ENCODE measurements around the gene CSTF2T. TPM values are rescaled to one million over a fixed set of nuclear protein-coding genes. Genes with fewer than 3 reads are reported as not detected.

Gene CSTF2T
- total and polyA plus RNA-seq, 4 donors: 6.2 to 25.3 (median 16.4) TPM

- Histone ChIP-seq H3K27ac (ENCODE audit: low read depth in 1 of 2, low read length in 1 of 2) (no peak overlapping the region), H3K27me3 (ENCODE audit: control insufficient read depth in 3 of 3, insufficient read depth in 3 of 3, low read length in 2 of 3) (no peaks in the 10 kb centered on the region), H3K4me1 (ENCODE audit: control insufficient read depth in 5 of 5, insufficient read depth in 5 of 5, low read length in 5 of 5) (peaks cover 0 to 6% (median 2%) of the 10 kb centered on the region in 5 donors), H3K9ac (ENCODE audit: insufficient read depth in 1 of 2, low read length in 2 of 2) (no peak overlapping the region), H3K4me3 (no peak overlapping the region), H3K9me3 (ENCODE audit: control insufficient read depth in 4 of 4, insufficient read depth in 3 of 4, low read length in 3 of 4) (no peaks in the 10 kb centered on the region), H3K36me3 (ENCODE audit: control insufficient read depth in 4 of 4, insufficient read depth in 4 of 4, low read length in 4 of 4) (no peaks in the 10 kb centered on the region)
- no peak for TF ChIP-seq CTCF (IDR thresholded peaks at IDR 0.05; ENCODE audit: control extremely low read depth, extremely low read depth)
- WGBS, 2 donors: 64 to 71% methylated on average over 2 of the region's 2 CpGs
- ATAC-seq (ENCODE audit: insufficient read depth, low FRiP score): no peak
- DNase-seq: peak in 1 of 3 donors; percentile 39
These were observed 41.4 kb downstream of the CSTF2T start for GRCh38 chr10:51658000-51658399.

GRCh38 chr10:51656503-51656902 is 42.9 kb downstream of the CSTF2T start:
- 73 to 81% methylated on average over 3 of the region's 3 CpGs for WGBS, 2 donors
- Histone ChIP-seq H3K9me3 (ENCODE audit: control insufficient read depth in 4 of 4, insufficient read depth in 3 of 4, low read length in 3 of 4) (no peaks in the 10 kb centered on the region), H3K4me3 (no peak overlapping the region), H3K27me3 (ENCODE audit: control insufficient read depth in 3 of 3, insufficient read depth in 3 of 3, low read length in 2 of 3) (no peaks in the 10 kb centered on the region), H3K9ac (ENCODE audit: insufficient read depth in 1 of 2, low read length in 2 of 2) (no peak overlapping the region), H3K36me3 (ENCODE audit: control insufficient read depth in 4 of 4, insufficient read depth in 4 of 4, low read length in 4 of 4) (no peaks in the 10 kb centered on the region), H3K4me1 (ENCODE audit: control insufficient read depth in 5 of 5, insufficient read depth in 5 of 5, low read length in 5 of 5) (peaks cover 0 to 6% (median 2%) of the 10 kb centered on the region in 5 donors), H3K27ac (ENCODE audit: low read depth in 1 of 2, low read length in 1 of 2) (no peak overlapping the region)
- ATAC-seq (ENCODE audit: insufficient read depth, low FRiP score) (no peak), DNase-seq (no peak)
- TF ChIP-seq CTCF (IDR thresholded peaks at IDR 0.05; ENCODE audit: control extremely low read depth, extremely low read depth): no peak

- H3K27me3 ChIP-seq (ENCODE audit: control insufficient read depth in 3 of 3, insufficient read depth in 3 of 3, low read length in 2 of 3): no peaks in the 10 kb centered on the region
- TF ChIP-seq CTCF (IDR thresholded peaks at IDR 0.05; ENCODE audit: control extremely low read depth, extremely low read depth): no peak
- DNase-seq (no peak), ATAC-seq (ENCODE audit: insufficient read depth, low FRiP score) (no peak)
- H3K9ac ChIP-seq (ENCODE audit: insufficient read depth in 1 of 2, low read length in 2 of 2): no peak overlapping the region
- H3K36me3 ChIP-seq (ENCODE audit: control insufficient read depth in 4 of 4, insufficient read depth in 4 of 4, low read length in 4 of 4): no peaks in the 10 kb centered on the region
- peaks cover 0 to 6% (median 2%) of the 10 kb centered on the region in 5 donors for H3K4me1 ChIP-seq (ENCODE audit: control insufficient read depth in 5 of 5, insufficient read depth in 5 of 5, low read length in 5 of 5)
- no peak overlapping the region for H3K4me3 ChIP-seq
- 70% methylated on average over 1 of the region's 1 CpG for WGBS, 2 donors
- H3K27ac ChIP-seq (ENCODE audit: low read depth in 1 of 2, low read length in 1 of 2): no peak overlapping the region
- no peaks in the 10 kb centered on the region for H3K9me3 ChIP-seq (ENCODE audit: control insufficient read depth in 4 of 4, insufficient read depth in 3 of 4, low read length in 3 of 4)
These were observed 44.5 kb downstream of the CSTF2T start for GRCh38 chr10:51654918-51655317.

- DNase-seq (peak in 2 of 3 donors; percentile 73 to 75), ATAC-seq (ENCODE audit: insufficient read depth, low FRiP score) (no peak)
- TF ChIP-seq CTCF (IDR thresholded peaks at IDR 0.05; ENCODE audit: control extremely low read depth, extremely low read depth): no peak
- Histone ChIP-seq H3K27ac (ENCODE audit: low read depth in 1 of 2, low read length in 1 of 2) (no peak overlapping the region), H3K9me3 (ENCODE audit: control insufficient read depth in 4 of 4, insufficient read depth in 3 of 4, low read length in 3 of 4) (no peaks in the 10 kb centered on the region), H3K9ac (ENCODE audit: insufficient read depth in 1 of 2, low read length in 2 of 2) (no peak overlapping the region), H3K4me1 (ENCODE audit: control insufficient read depth in 5 of 5, insufficient read depth in 5 of 5, low read length in 5 of 5) (peaks cover 0 to 6% (median 2%) of the 10 kb centered on the region in 5 donors), H3K4me3 (no peak overlapping the region), H3K27me3 (ENCODE audit: control insufficient read depth in 3 of 3, insufficient read depth in 3 of 3, low read length in 2 of 3) (no peaks in the 10 kb centered on the region), H3K36me3 (ENCODE audit: control insufficient read depth in 4 of 4, insufficient read depth in 4 of 4, low read length in 4 of 4) (no peaks in the 10 kb centered on the region)
These were observed 46.4 kb downstream of the CSTF2T start for GRCh38 chr10:51653025-51653424.

All from lung (tissue), 12 donors.